Prostate gland (tissue), 2 donors: ENCODE measurements around the gene MCU. TPM values are rescaled to one million over a fixed set of nuclear protein-coding genes. Genes with fewer than 3 reads are reported as not detected.

Source experiments
- DNase-seq: peaks from one replicate; pipeline ENCODE4 v3.0.0-alpha.2; 2019; ENCODE audit warnings: low spot score
- H3K27ac ChIP-seq, 2 donors: fragments of 200-600 bp; sonication (generic); 2 replicates each; pipeline ENCODE4 v1.5.1; 2017 to 2019
- H3K27me3 ChIP-seq: fragments of 200-600 bp; sonication (generic); replicated peaks from 2 replicates; pipeline ENCODE4 v1.5.1; 2019; ENCODE audit not compliant: insufficient read depth
- H3K36me3 ChIP-seq, 2 donors: fragments of 200-600 bp; sonication (generic); 1 replicate in 1 of 2; 2 replicates in 1 of 2; pipeline versions ENCODE4 v1.5.1 to v1.8.1; 2017 to 2019
- H3K4me1 ChIP-seq: fragments of 200-600 bp; sonication (generic); replicated peaks from 2 replicates; pipeline ENCODE4 v1.5.1; 2019
- H3K4me3 ChIP-seq, 2 donors: fragments of 200-600 bp; sonication (generic); 2 replicates each; pipeline ENCODE4 v1.5.1; 2017 to 2019
- H3K9me3 ChIP-seq: fragments of 200-600 bp; sonication (generic); 2 replicates; pipeline ENCODE4 v1.5.1; 2017
- CTCF ChIP-seq, 4 experiments: fragments of 200-600 bp in 2 of 4; fragments of 450-650 bp in 2 of 4; sonication (generic) in 2 of 4; IDR thresholded peaks; 1 replicate in 3 of 4; 2 replicates in 1 of 4; pipeline ENCODE4 v1.5.1; 2016 to 2019; ENCODE audit warnings: antibody characterized with exemption in 4 of 4, mild to moderate bottlenecking in 2 of 4, moderate library complexity in 2 of 4
- POLR2A ChIP-seq: fragments of 450-650 bp; IDR thresholded peaks from one replicate; pipeline ENCODE4 v1.6.1; 2016; ENCODE audit warnings: antibody characterized with exemption, mild to moderate bottlenecking
- POLR2AphosphoS5 ChIP-seq: sonication (generic); formaldehyde crosslinking; IDR thresholded peaks from one replicate; pipeline ENCODE4 v1.6.1; 2017; ENCODE audit warnings: antibody characterized with exemption
- WGBS: methylation state at CpG from one replicate; pipeline ENCODE4 v1.1.5; 2018; 5-methylcytosine and 5-hydroxymethylcytosine counted together
- intact Hi-C: fragments of 100-400 bp; cut with DNase I; formaldehyde crosslinking; loops from one replicate; pipeline ENCODE4 v1.14.2; 2022
- total RNA-seq, 2 donors: library from RNA; depleted of rRNA; stranded (reverse); fragments of >200 nt; gene quantifications; one replicate each; pipeline ENCODE4 v1.1.0, GENCODE V29; 2016

Gene MCU
- total RNA-seq, 2 donors from 2014 or later, result 11.0 to 24.2 TPM

GRCh38 chr10:72802763-72803505, 111.0 kb downstream of the MCU start:
- Histone ChIP-seq H3K4me3 (no peak overlapping the region), H3K27me3 (no peaks in the 10 kb centered on the region), H3K27ac (no peak overlapping the region), H3K4me1 (peaks cover 2% of the 10 kb centered on the region), H3K36me3 (no peaks in the 10 kb centered on the region), H3K9me3 (no peaks in the 10 kb centered on the region)
- WGBS, result 42% methylated on average over 4 of the region's 4 CpGs
- intact Hi-C loops, result no loop called here
- DNase-seq, result no peak
- TF ChIP-seq CTCF (IDR thresholded peaks at IDR 0.05), result no peak
- TF ChIP-seq POLR2A, result no peak
- TF ChIP-seq POLR2AphosphoS5, result no peak

GRCh38 chr10:72808001-72808400, 116.1 kb downstream of the MCU start:
- Histone ChIP-seq H3K9me3 (no peaks in the 10 kb centered on the region), H3K27ac (no peak overlapping the region), H3K4me1 (no peaks in the 10 kb centered on the region), H3K36me3 (no peaks in the 10 kb centered on the region), H3K27me3 (no peaks in the 10 kb centered on the region), H3K4me3 (no peak overlapping the region)
- no peak for TF ChIP-seq CTCF (IDR thresholded peaks at IDR 0.05)
- no peak for TF ChIP-seq POLR2A
- no peak for TF ChIP-seq POLR2AphosphoS5
- intact Hi-C loops, result no loop called here
- no peak for DNase-seq
- WGBS, result 44% methylated on average over 3 of the region's 3 CpGs

- Histone ChIP-seq H3K9me3 (no peaks in the 10 kb centered on the region), H3K36me3 (no peaks in the 10 kb centered on the region), H3K4me3 (no peak overlapping the region), H3K4me1 (no peaks in the 10 kb centered on the region), H3K27ac (no peak overlapping the region), H3K27me3 (no peaks in the 10 kb centered on the region)
- TF ChIP-seq CTCF (IDR thresholded peaks at IDR 0.05) (no peak), POLR2A (no peak), POLR2AphosphoS5 (no peak)
- intact Hi-C loops, result no loop called here
- DNase-seq, result no peak
- WGBS, result 61% methylated on average over 1 of the region's 1 CpG
These were observed 117.1 kb downstream of the MCU start for GRCh38 chr10:72809006-72809405.

- H3K27ac ChIP-seq, result no peak overlapping the region
- WGBS, result 51% methylated on average over 5 of the region's 5 CpGs
- H3K9me3 ChIP-seq, result no peaks in the 10 kb centered on the region
- H3K4me1 ChIP-seq, result no peaks in the 10 kb centered on the region
- H3K27me3 ChIP-seq, result no peaks in the 10 kb centered on the region
- H3K36me3 ChIP-seq, result no peaks in the 10 kb centered on the region
- TF ChIP-seq POLR2AphosphoS5, result no peak
- no peak for TF ChIP-seq POLR2A
- TF ChIP-seq CTCF (IDR thresholded peaks at IDR 0.05), result no peak
- no peak overlapping the region for H3K4me3 ChIP-seq
- DNase-seq, result no peak
- intact Hi-C loops, result no loop called here
These were observed 119.0 kb downstream of the MCU start for GRCh38 chr10:72810976-72811375.

- WGBS, result 96% methylated on average over 1 of the region's 1 CpG
- no peak overlapping the region for H3K4me3 ChIP-seq
- no peaks in the 10 kb centered on the region for H3K9me3 ChIP-seq
- intact Hi-C loops, result no loop called here
- TF ChIP-seq CTCF (IDR thresholded peaks at IDR 0.05), result no peak
- no peak for TF ChIP-seq POLR2A
- TF ChIP-seq POLR2AphosphoS5, result no peak
- no peaks in the 10 kb centered on the region for H3K4me1 ChIP-seq
- no peaks in the 10 kb centered on the region for H3K36me3 ChIP-seq
- H3K27ac ChIP-seq, result no peak overlapping the region
- no peak for DNase-seq
- no peaks in the 10 kb centered on the region for H3K27me3 ChIP-seq
These were observed 120.4 kb downstream of the MCU start for GRCh38 chr10:72812415-72812752.
